ENCODE results near the gene RET. TPM values are rescaled to one million over a fixed set of nuclear protein-coding genes. Genes with fewer than 3 reads are reported as not detected.

The RET gene
- total RNA-seq, 1 experiment from 2014 or later, result not detected

DNA sequence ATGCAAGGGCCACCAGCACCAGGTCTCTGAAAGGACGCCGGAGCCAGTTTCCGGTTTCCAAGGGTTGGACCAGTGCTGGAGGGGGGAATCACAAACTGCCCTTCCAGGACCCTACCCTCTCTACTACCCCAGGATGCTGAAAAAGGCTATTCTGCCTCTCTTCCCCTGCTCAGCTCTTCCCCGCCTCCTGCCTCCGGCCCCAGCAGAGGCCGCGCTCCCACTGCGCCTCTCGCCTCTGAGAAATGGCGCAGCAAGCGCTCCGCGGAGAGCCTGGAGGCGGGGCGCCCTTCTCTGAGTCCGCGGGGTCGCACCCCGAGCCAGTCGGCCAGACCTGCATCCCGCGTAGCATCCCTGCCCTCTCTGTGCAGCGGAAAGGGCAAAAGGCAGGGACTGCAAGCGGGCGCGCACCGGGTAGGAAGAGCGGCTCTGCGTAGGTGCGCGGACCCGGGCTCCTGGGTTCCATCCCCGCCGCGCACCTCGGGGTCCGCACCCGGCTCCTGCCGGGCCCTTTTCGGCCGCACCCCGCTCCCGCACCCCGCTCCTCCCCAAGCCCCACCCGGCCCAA, 476 bp upstream of the RET start:
- no TSS peak for BruUV-seq (replicated peaks)
- DNase-seq, result no peak
- CTCF ChIA-PET, result no interaction called here
- no peaks in the 10 kb centered on the region for H3K9me3 Mint-ChIP-seq (ENCODE audit: unreplicated experiment)
- H3K4me3 ChIP-seq (ENCODE audit: low read depth, low read length), result no peak overlapping the region
- no peaks in the 10 kb centered on the region for H3K4me1 Mint-ChIP-seq (ENCODE audit: low read depth, unreplicated experiment)
- POLR2A ChIA-PET, result no interaction called here
- no peaks in the 10 kb centered on the region for H3K9me3 ChIP-seq
- no peaks in the 10 kb centered on the region; the same call in 1 of the 2 replicates for H3K36me3 ChIP-seq (ENCODE audit: control insufficient read depth, insufficient read depth, low read length)
- H3K36me3 Mint-ChIP-seq (ENCODE audit: insufficient read depth, unreplicated experiment), result no peaks in the 10 kb centered on the region
- TF ChIP-seq, protein P1, sequence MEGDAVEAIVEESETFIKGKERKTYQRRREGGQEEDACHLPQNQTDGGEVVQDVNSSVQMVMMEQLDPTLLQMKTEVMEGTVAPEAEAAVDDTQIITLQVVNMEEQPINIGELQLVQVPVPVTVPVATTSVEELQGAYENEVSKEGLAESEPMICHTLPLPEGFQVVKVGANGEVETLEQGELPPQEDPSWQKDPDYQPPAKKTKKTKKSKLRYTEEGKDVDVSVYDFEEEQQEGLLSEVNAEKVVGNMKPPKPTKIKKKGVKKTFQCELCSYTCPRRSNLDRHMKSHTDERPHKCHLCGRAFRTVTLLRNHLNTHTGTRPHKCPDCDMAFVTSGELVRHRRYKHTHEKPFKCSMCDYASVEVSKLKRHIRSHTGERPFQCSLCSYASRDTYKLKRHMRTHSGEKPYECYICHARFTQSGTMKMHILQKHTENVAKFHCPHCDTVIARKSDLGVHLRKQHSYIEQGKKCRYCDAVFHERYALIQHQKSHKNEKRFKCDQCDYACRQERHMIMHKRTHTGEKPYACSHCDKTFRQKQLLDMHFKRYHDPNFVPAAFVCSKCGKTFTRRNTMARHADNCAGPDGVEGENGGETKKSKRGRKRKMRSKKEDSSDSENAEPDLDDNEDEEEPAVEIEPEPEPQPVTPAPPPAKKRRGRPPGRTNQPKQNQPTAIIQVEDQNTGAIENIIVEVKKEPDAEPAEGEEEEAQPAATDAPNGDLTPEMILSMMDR (IDR thresholded peaks at IDR 0.05; ENCODE audit: insufficient read depth in 1 of 2, low read depth in 1 of 2, low read length in 1 of 2, severe bottlenecking in 1 of 2, unreplicated experiment in 1 of 2), result no peak
- H3K4me3 Mint-ChIP-seq (ENCODE audit: unreplicated experiment), result peak overlapping the region; percentile 61
- no peak overlapping the region for H3K27ac Mint-ChIP-seq (ENCODE audit: unreplicated experiment)
- H3K27me3 Mint-ChIP-seq (ENCODE audit: insufficient read depth, unreplicated experiment), result peaks cover 30% of the 10 kb centered on the region
- peaks cover 4% of the 10 kb centered on the region; the same call in 1 of the 2 replicates for H3K4me1 ChIP-seq
- peaks cover 10% of the 10 kb centered on the region for H3K27me3 ChIP-seq (replicated peaks; ENCODE audit: control insufficient read depth, insufficient read depth, low read length)
- intact Hi-C loops (cut with micrococcal nuclease; ENCODE audit: unreplicated experiment), result no loop called here

DNA sequence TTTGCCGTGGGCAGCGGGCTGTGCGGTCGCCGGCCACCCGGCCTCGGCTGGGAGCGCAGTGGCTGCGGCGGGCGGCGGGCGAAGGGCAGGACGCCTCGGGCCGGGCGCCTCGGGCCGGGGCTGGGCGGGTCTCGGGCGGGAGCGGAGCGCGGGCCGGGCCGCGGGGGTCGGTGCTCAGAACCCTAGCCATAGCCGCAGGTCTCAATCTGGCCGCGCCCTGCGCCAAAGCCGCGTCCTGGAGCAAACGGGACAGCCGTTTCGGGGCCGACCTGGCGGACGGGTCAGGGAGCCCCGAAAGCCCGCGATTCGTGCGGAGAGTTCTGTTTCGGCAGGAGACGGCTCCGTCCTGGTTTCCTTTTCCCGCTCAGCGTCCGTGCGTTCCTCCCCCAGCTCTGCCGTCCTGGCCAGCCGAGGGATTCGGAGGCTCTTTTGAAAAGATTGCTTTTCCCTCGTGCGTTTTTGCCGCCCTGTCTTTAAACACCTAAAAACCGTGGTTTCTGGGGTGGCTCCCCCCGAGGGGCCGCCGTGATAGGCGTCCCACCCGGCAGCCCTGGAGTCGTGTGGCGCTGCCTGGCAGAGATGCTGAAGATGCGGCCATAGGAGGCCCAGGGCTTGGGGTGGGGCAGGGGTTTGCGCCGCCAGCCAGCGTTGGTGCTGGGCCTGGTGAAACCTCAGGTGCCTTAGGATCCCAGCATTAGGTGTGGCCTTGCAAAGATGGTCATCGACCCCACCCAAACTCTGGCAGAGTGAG, 727 bp downstream of the RET start:
- Histone ChIP-seq H3K4me3 (ENCODE audit: low read depth, low read length) (peak overlapping the region; percentile 23; the same call in 1 of the 2 replicates), H3K4me1 (peaks cover 4% of the 10 kb centered on the region; the same call in 1 of the 2 replicates), H3K9me3 (no peaks in the 10 kb centered on the region), H3K27me3 (replicated peaks; ENCODE audit: control insufficient read depth, insufficient read depth, low read length) (peaks cover 8% of the 10 kb centered on the region), H3K36me3 (ENCODE audit: control insufficient read depth, insufficient read depth, low read length) (no peaks in the 10 kb centered on the region; the same call in 1 of the 2 replicates)
- CTCF ChIA-PET, result no interaction called here
- Mint-ChIP-seq H3K36me3 (ENCODE audit: insufficient read depth, unreplicated experiment) (no peaks in the 10 kb centered on the region), H3K4me1 (ENCODE audit: low read depth, unreplicated experiment) (no peaks in the 10 kb centered on the region), H3K9me3 (ENCODE audit: unreplicated experiment) (no peaks in the 10 kb centered on the region), H3K27ac (ENCODE audit: unreplicated experiment) (no peak overlapping the region), H3K27me3 (ENCODE audit: insufficient read depth, unreplicated experiment) (peaks cover 28% of the 10 kb centered on the region), H3K4me3 (ENCODE audit: unreplicated experiment) (peak overlapping the region; percentile 61)
- no peak for DNase-seq
- POLR2A ChIA-PET, result no interaction called here
- BruUV-seq (replicated peaks), result no TSS peak
- TF ChIP-seq, protein P1 (IDR thresholded peaks at IDR 0.05; ENCODE audit: insufficient read depth in 1 of 2, low read depth in 1 of 2, low read length in 1 of 2, severe bottlenecking in 1 of 2, unreplicated experiment in 1 of 2), result no peak
- intact Hi-C loops (cut with micrococcal nuclease; ENCODE audit: unreplicated experiment), result no loop called here

DNA sequence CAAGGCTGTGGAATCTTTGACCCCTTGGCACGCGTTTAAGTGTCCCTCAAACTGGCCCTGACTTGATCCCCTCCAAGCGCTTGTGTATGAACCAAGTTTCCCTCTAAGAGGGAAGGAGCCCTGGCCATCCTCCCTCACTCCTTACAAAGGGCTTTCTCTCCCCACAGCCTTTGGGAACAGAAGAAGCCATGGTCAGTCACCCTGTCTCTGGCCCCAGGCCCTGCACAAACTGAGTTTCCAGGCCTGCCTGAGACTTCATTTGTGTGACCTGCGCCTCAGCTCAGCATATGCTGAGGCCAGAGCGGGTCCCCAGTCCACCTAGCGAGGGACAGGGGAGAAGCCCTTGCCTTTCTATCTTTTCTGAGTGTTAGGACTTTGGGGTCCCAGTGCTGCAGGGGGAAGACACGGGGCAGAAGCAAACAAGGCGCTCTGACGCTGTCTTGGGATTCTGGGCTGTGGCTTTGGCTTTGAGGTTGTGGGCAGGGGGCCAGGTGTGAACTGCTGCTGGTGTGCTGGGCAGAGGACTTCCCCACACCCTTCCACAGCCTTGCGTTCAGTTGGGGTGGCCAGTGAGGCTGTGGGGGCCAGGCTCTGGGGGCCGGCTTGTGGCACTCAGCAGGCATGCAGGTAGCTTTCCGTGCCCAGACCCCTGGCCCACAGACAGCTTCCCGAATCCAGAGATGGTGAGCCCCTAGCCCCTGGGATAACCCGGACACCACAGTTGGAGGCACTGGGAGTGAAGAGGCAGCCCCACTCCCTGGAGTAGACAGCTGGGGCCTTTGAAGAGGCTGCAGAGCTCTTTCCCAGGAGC, 1.5 kb downstream of the RET start:
- TF ChIP-seq, protein P1 (IDR thresholded peaks at IDR 0.05; ENCODE audit: insufficient read depth in 1 of 2, low read depth in 1 of 2, low read length in 1 of 2, severe bottlenecking in 1 of 2, unreplicated experiment in 1 of 2), result no peak
- no peak for DNase-seq
- intact Hi-C loops (cut with micrococcal nuclease; ENCODE audit: unreplicated experiment), result no loop called here
- Histone ChIP-seq H3K9me3 (no peaks in the 10 kb centered on the region), H3K4me3 (ENCODE audit: low read depth, low read length) (no peak overlapping the region), H3K4me1 (peaks cover 4% of the 10 kb centered on the region; the same call in 1 of the 2 replicates), H3K36me3 (ENCODE audit: control insufficient read depth, insufficient read depth, low read length) (no peaks in the 10 kb centered on the region; the same call in 1 of the 2 replicates), H3K27me3 (replicated peaks; ENCODE audit: control insufficient read depth, insufficient read depth, low read length) (peaks cover 8% of the 10 kb centered on the region)
- Mint-ChIP-seq H3K27ac (ENCODE audit: unreplicated experiment) (no peak overlapping the region), H3K4me1 (ENCODE audit: low read depth, unreplicated experiment) (no peaks in the 10 kb centered on the region), H3K4me3 (ENCODE audit: unreplicated experiment) (peak overlapping the region; percentile 61), H3K27me3 (ENCODE audit: insufficient read depth, unreplicated experiment) (peaks cover 24% of the 10 kb centered on the region), H3K9me3 (ENCODE audit: unreplicated experiment) (no peaks in the 10 kb centered on the region), H3K36me3 (ENCODE audit: insufficient read depth, unreplicated experiment) (no peaks in the 10 kb centered on the region)
- ChIA-PET CTCF (interaction anchor here (0.8 to 1.6 kb wide), 3 partner anchors 10 to 325 kb away, joined by 3 read pairs; no protein-coding TSS in a partner anchor), POLR2A (no interaction called here)
- BruUV-seq (replicated peaks), result no TSS peak
